Measurements from ENCODE around the gene SEZ6.

SEZ6 gene

GRCh38 chr17:29036584-29036983 is 30.8 kb upstream of the SEZ6 start:
- Histone ChIP-seq H3K36me3 (ENCODE audit: insufficient read depth, low read length) (no peaks in the 10 kb centered on the region), H3K9me3 (ENCODE audit: insufficient read depth, low read length, severe bottlenecking) (peaks cover 7% of the 10 kb centered on the region), H4K20me1 (ENCODE audit: insufficient read depth, low read length) (no peaks in the 10 kb centered on the region), H3K4me3 (ENCODE audit: low read depth in 1 of 2, low read length in 2 of 2) (no peak overlapping the region), H3K9ac (ENCODE audit: low read depth, low read length) (no peak overlapping the region), H3K4me1 (ENCODE audit: insufficient read depth, low read length) (no peaks in the 10 kb centered on the region), H3K79me2 (ENCODE audit: insufficient read depth, low read length) (no peaks in the 10 kb centered on the region), H2AFZ (ENCODE audit: low read depth, low read length) (no peak overlapping the region), H3K4me2 (ENCODE audit: insufficient read depth, low read length) (no peak overlapping the region), H3K27me3 (ENCODE audit: insufficient read depth, low read length, poor library complexity) (peaks cover 23% of the 10 kb centered on the region), H3K27ac (ENCODE audit: low read length) (no peak overlapping the region)
- no peak for ATAC-seq (ENCODE audit: insufficient read depth, low read depth)
- no peak for TF ChIP-seq EZH2 (IDR thresholded peaks at IDR 0.05; ENCODE audit: borderline replicate concordance, low read depth, low read length, severe bottlenecking)
- TF ChIP-seq, protein P1, sequence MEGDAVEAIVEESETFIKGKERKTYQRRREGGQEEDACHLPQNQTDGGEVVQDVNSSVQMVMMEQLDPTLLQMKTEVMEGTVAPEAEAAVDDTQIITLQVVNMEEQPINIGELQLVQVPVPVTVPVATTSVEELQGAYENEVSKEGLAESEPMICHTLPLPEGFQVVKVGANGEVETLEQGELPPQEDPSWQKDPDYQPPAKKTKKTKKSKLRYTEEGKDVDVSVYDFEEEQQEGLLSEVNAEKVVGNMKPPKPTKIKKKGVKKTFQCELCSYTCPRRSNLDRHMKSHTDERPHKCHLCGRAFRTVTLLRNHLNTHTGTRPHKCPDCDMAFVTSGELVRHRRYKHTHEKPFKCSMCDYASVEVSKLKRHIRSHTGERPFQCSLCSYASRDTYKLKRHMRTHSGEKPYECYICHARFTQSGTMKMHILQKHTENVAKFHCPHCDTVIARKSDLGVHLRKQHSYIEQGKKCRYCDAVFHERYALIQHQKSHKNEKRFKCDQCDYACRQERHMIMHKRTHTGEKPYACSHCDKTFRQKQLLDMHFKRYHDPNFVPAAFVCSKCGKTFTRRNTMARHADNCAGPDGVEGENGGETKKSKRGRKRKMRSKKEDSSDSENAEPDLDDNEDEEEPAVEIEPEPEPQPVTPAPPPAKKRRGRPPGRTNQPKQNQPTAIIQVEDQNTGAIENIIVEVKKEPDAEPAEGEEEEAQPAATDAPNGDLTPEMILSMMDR (IDR thresholded peaks at IDR 0.05; ENCODE audit: borderline replicate concordance, extremely low read depth, low read length, poor library complexity, severe bottlenecking), result peak; percentile 24
- no peak for DNase-seq

- Histone ChIP-seq H3K4me2 (ENCODE audit: insufficient read depth, low read length) (no peak overlapping the region), H3K27ac (ENCODE audit: low read length) (no peak overlapping the region), H3K79me2 (ENCODE audit: insufficient read depth, low read length) (no peaks in the 10 kb centered on the region), H3K4me1 (ENCODE audit: insufficient read depth, low read length) (no peaks in the 10 kb centered on the region), H3K9me3 (ENCODE audit: insufficient read depth, low read length, severe bottlenecking) (peaks cover 7% of the 10 kb centered on the region), H4K20me1 (ENCODE audit: insufficient read depth, low read length) (no peaks in the 10 kb centered on the region), H3K9ac (ENCODE audit: low read depth, low read length) (no peak overlapping the region), H3K27me3 (ENCODE audit: insufficient read depth, low read length, poor library complexity) (peaks cover 23% of the 10 kb centered on the region), H3K36me3 (ENCODE audit: insufficient read depth, low read length) (no peaks in the 10 kb centered on the region), H2AFZ (ENCODE audit: low read depth, low read length) (no peak overlapping the region), H3K4me3 (ENCODE audit: low read depth in 1 of 2, low read length in 2 of 2) (no peak overlapping the region)
- DNase-seq (no peak), ATAC-seq (ENCODE audit: insufficient read depth, low read depth) (no peak)
- TF ChIP-seq, protein P1 (IDR thresholded peaks at IDR 0.05; ENCODE audit: borderline replicate concordance, extremely low read depth, low read length, poor library complexity, severe bottlenecking), result no peak
- TF ChIP-seq EZH2 (IDR thresholded peaks at IDR 0.05; ENCODE audit: borderline replicate concordance, low read depth, low read length, severe bottlenecking), result no peak
Observed at GRCh38 chr17:29034510-29034909, 28.7 kb upstream of the SEZ6 start.

DNA sequence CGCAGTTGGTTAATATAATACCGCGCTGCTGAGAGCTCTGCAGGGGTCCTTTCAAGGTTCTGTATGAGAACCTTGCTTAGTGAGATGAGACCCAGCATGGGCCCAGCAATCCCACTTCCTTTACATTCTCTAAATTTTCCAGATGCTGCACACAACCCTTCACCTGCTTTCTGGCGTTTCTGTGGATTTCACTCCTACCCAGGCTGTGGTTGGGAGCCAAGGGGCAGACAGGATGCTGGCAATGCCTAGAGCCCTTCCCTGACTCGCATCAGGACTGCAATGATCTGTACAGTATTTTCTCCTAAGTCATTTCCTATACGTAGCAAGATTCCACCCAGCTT is 27.0 kb upstream of the SEZ6 start:
- H4K20me1 ChIP-seq (ENCODE audit: insufficient read depth, low read length), result no peaks in the 10 kb centered on the region
- no peak overlapping the region for H3K4me3 ChIP-seq (ENCODE audit: low read depth in 1 of 2, low read length in 2 of 2)
- peaks cover 17% of the 10 kb centered on the region for H3K27me3 ChIP-seq (ENCODE audit: insufficient read depth, low read length, poor library complexity)
- H3K36me3 ChIP-seq (ENCODE audit: insufficient read depth, low read length), result no peaks in the 10 kb centered on the region
- H3K9me3 ChIP-seq (ENCODE audit: insufficient read depth, low read length, severe bottlenecking), result peaks cover 7% of the 10 kb centered on the region
- ATAC-seq (ENCODE audit: insufficient read depth, low read depth), result no peak
- no peaks in the 10 kb centered on the region for H3K79me2 ChIP-seq (ENCODE audit: insufficient read depth, low read length)
- TF ChIP-seq, protein P1 (IDR thresholded peaks at IDR 0.05; ENCODE audit: borderline replicate concordance, extremely low read depth, low read length, poor library complexity, severe bottlenecking), result no peak
- no peak for TF ChIP-seq EZH2 (IDR thresholded peaks at IDR 0.05; ENCODE audit: borderline replicate concordance, low read depth, low read length, severe bottlenecking)
- no peak for DNase-seq
- H3K27ac ChIP-seq (ENCODE audit: low read length), result no peak overlapping the region
- no peak overlapping the region for H3K9ac ChIP-seq (ENCODE audit: low read depth, low read length)
- H3K4me1 ChIP-seq (ENCODE audit: insufficient read depth, low read length), result no peaks in the 10 kb centered on the region
- no peak overlapping the region for H3K4me2 ChIP-seq (ENCODE audit: insufficient read depth, low read length)
- H2AFZ ChIP-seq (ENCODE audit: low read depth, low read length), result no peak overlapping the region
